NCI-H1694 (cell line): Measurements from ENCODE around the gene CYYR1.

ENCODE experiments used
- DNase-seq: peaks from one replicate; lab custom pipeline; 2025; lab: John Stamatoyannopoulos, UW

The CYYR1 gene

GRCh38 chr21:26553898-26554297 lies 19.2 kb downstream of the CYYR1 start:
- DNase-seq, result peak; percentile 74

- no peak for DNase-seq
Observed at GRCh38 chr21:26550326-26550725, 22.8 kb downstream of the CYYR1 start.

DNA sequence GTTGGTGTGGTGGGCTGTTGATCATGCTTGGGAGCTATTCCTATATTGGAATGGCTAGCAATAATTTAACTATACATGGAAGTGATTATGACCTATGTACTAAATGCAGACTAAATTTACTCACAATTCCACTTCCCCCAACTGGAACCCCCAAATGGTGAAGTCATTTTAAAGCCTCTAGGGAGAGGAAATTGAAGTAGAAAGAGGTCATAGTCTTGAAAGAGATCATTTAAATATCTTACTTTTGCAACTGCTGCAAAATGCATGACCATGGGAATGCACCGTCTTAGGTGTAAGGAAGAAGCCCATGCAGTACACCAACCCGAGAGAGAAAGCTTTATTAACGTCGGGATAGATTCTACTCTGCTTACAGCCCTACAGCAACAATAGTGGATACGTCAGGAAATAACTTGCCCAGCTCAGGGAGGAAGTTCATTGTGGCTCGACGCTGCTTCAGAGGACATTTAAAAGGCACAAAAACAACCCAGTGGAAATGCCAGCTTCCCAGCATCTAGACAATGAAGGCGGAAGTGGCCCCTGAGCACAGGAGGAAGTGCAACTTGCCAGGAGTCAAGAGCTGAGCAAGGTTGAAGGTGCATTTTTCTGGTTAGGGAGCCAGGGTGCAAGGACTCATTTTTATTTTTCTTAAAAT lies 26.5 kb downstream of the CYYR1 start:
- DNase-seq, result no peak

GRCh38 chr21:26544201-26544775 lies 28.8 kb downstream of the CYYR1 start:
- DNase-seq, result no peak

GRCh38 chr21:26540651-26541050 lies 32.4 kb downstream of the CYYR1 start:
- DNase-seq, result no peak

GRCh38 chr21:26539566-26539965 lies 33.5 kb downstream of the CYYR1 start:
- no peak for DNase-seq

GRCh38 chr21:26534517-26534916 lies 38.6 kb downstream of the CYYR1 start:
- DNase-seq, result no peak

- DNase-seq, result no peak
Observed at GRCh38 chr21:26532208-26532607, 40.9 kb downstream of the CYYR1 start.

DNA sequence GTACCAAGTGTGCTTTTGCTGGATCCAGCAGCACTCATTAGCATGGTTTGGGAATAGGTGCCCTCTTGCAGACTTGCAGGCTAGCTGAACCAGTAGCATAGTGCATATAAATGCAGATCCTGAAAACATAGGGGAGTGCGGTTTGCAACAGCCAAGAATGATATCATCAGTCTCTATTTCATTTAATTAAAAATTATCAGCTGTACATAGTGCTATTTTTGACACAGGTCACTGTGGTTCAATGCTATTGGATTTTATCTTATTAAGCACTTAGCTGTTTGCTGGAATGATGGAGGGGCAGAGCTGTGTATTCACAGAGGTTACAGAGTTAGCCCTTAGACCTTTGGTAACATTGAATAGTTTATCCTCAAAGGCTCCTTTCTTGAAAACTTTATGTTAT lies 43.6 kb downstream of the CYYR1 start:
- no peak for DNase-seq

- no peak for DNase-seq
Observed at GRCh38 chr21:26528882-26529281, 44.2 kb downstream of the CYYR1 start.

GRCh38 chr21:26522704-26523103 lies 50.4 kb downstream of the CYYR1 start:
- DNase-seq, result no peak

GRCh38 chr21:26519142-26519541 lies 53.9 kb downstream of the CYYR1 start:
- DNase-seq, result no peak

DNA sequence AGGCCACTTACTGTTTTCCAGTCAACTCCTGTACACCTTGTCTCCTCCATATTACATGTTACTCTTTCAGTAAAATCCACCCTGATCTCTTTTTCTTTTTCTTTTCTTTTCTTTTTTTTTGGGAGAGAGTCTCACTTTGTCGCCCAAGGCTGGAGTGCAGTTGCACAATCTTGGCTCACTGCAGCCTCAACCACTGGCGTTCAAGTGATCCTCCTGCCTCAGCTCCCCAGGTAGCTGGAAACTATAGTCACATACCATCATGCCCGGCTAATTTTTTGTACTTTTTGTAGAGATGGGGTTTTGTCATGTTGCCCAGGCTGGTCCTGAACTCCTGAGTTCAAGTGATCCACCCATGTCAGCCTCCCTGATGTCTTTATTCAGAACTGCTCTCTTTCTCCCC lies 57.8 kb downstream of the CYYR1 start:
- DNase-seq, result no peak

DNA sequence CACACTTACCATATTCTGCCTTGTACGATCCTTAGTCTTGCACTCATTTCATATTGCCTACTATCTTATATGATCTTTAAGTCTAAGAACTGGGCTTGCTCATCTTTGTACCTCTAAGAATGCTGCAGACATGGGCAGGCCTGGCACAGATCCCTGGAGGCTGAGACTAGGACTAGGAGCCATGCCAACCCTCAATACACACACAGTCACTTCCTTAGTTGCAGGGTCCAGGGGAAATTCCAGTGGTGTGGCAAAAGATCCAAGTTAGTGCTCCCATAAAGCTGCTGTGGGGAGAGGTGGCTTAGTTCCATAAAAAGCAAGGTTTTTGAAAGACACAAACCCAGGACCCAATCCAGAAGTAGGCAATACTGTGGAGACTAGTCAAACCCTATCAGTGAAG lies 59.9 kb downstream of the CYYR1 start:
- DNase-seq, result no peak

GRCh38 chr21:26512664-26513063 lies 60.4 kb downstream of the CYYR1 start:
- DNase-seq, result no peak

GRCh38 chr21:26508903-26509302 lies 64.2 kb downstream of the CYYR1 start:
- DNase-seq, result no peak

GRCh38 chr21:26506956-26507355 lies 66.1 kb downstream of the CYYR1 start:
- DNase-seq, result peak; percentile 92

GRCh38 chr21:26505211-26505610 lies 67.9 kb downstream of the CYYR1 start:
- no peak for DNase-seq

DNA sequence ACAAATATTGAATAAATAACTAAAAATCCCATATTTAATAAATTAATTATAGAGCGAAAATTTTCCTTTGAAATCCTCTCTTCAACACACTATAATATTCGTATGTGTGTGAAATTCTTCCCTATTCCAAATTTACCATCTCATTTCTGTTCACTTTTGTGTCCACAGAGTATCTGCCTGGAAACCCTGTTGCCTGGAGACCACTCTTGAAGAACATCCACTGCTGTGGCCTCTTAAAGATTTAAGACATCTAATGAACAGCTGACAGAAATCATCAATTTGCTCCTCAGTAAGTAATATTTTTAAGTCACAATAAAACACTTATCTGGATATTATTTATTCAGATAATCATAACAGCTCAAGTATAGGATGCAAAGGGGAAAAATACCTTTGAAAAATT lies 69.7 kb downstream of the CYYR1 start:
- no peak for DNase-seq

DNA sequence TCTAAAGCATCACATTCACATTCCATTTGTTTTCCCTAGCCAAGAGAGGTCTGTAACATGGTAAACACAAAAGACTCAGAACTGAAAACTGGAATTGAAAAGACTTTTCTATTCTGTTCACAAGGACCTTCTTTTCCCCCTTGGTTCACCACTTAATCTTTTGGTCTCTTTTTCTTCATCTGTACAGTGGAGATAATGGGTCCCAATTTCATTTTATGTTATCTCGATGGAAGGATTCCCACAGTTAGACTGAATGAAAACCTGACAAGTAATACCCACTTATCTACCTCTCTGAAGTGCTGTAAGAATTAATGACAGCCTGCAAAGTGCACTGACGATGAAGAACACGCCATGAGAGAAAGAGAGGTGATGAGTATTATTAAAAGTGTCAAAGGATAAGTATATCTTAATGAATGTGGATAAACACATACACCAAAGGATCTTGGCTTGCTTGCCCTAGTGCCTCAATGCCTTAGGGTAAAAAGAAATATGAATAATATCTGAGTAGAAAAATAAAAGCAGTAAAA lies 71.5 kb downstream of the CYYR1 start:
- no peak for DNase-seq

DNA sequence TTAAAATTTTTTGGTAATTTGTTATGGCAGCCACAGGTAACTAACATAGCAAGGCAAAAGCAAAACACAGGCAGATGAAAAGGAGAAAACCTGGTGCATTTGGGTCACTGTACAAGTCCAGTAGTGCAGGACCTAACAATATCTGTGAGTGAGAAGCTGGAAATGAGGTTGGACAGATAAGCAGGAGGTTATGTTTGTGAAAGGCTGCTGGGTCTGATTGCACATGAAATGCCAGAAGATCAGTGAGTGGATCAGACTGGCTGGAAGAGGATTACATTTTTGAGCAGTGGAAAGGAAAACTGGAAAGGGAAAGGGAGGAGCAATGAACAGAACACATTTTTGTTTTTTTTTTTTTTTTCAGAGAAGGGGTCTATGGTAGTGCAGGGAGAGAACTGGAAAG lies 73.6 kb downstream of the CYYR1 start:
- DNase-seq, result no peak

DNA sequence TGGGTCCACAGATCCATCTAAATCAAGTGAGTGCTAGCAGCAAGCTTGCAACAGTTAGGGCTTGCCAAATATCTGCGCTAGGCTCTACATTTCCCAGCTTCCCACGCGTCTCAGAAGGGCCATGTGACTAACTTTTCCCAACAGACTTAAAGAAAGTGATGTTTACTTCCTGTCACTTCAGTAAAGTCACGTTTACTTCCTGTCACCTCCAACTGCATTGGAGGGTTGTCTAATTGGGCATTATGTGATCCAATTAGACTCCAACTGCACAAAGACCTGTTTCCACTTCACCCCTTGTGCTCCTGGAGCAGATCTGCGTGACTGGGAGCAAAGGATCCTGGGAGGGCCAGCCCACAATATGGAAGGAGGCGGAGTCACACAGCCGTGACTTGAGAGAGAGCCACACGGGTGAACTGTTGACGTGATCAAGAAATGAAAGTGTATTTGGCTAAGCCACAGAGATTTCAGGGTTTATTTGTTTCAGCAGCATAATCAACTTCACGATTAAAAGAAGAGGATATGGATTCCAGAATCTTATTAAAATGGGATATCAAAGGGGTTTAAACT lies 77.7 kb downstream of the CYYR1 start:
- DNase-seq, result no peak

DNA sequence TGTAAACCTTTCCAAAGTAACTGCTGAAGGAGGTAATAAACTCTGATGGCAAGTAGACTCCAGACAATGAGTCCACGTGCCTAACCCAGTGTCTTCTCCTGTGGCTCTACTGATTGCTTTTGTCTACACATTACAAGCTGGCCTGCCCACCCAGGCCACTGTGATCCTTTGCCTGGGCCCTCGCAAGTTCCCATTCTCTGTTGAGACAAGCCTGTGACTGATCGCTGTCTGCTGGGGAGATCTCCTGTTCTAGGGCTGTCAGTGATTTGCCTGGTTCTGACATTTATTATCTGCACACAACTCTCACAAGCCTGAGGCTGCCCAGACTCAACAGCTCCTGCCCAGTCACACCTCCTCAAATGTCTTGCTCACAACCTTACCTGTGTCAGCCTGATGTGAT lies 81.4 kb downstream of the CYYR1 start:
- no peak for DNase-seq

DNA sequence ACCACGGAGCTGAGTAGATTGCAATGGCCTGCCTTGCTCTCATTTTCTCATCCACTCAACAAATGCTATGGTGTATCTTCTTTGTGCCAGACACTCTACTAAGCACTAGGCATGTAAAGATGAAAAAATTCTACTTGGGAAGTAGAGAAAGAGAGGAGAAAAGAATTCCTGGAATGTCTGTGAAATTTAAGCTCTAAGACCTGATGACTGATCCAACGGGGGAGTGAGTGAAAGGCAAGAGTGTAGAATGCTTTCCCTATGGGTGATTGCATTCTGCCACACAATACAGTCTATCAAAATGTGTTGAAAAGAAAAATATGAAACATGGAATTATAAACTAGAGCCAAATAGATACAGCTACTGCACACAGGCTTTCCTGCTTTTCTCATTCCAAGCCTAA lies 82.3 kb downstream of the CYYR1 start:
- no peak for DNase-seq
